22Rv1 (cell line): Measurements from ENCODE around the gene STRN4.

Experiments
- CTCF ChIP-seq: fragments of 450-650 bp; IDR thresholded peaks from 2 replicates; pipeline ENCODE4 v1.5.1; 2017; ENCODE audit warnings: mild to moderate bottlenecking
- ZFX ChIP-seq: fragments of 450-650 bp; IDR thresholded peaks from 2 replicates; pipeline ENCODE4 v1.6.1; 2017; ENCODE audit warnings: antibody characterized with exemption, borderline replicate concordance

- no peak for TF ChIP-seq CTCF
- TF ChIP-seq ZFX, result no peak
These were observed 38.2 kb upstream of the STRN4 start for GRCh38 chr19:46784262-46785053.
